HG03460 (cell line): Measurements from ENCODE around the gene TNN.
"Not testable (repeated sequence)": the region's sequence is repeated elsewhere in the genome, so short reads cannot be mapped to it uniquely, and the experiment has no call there.

Experiments
- ATAC-seq: cut with Tn5 transposase; IDR thresholded peaks from one replicate; pipeline ENCODE4 v1.9.1; 2021; ENCODE audit not compliant: unreplicated experiment

The TNN gene, protein sequence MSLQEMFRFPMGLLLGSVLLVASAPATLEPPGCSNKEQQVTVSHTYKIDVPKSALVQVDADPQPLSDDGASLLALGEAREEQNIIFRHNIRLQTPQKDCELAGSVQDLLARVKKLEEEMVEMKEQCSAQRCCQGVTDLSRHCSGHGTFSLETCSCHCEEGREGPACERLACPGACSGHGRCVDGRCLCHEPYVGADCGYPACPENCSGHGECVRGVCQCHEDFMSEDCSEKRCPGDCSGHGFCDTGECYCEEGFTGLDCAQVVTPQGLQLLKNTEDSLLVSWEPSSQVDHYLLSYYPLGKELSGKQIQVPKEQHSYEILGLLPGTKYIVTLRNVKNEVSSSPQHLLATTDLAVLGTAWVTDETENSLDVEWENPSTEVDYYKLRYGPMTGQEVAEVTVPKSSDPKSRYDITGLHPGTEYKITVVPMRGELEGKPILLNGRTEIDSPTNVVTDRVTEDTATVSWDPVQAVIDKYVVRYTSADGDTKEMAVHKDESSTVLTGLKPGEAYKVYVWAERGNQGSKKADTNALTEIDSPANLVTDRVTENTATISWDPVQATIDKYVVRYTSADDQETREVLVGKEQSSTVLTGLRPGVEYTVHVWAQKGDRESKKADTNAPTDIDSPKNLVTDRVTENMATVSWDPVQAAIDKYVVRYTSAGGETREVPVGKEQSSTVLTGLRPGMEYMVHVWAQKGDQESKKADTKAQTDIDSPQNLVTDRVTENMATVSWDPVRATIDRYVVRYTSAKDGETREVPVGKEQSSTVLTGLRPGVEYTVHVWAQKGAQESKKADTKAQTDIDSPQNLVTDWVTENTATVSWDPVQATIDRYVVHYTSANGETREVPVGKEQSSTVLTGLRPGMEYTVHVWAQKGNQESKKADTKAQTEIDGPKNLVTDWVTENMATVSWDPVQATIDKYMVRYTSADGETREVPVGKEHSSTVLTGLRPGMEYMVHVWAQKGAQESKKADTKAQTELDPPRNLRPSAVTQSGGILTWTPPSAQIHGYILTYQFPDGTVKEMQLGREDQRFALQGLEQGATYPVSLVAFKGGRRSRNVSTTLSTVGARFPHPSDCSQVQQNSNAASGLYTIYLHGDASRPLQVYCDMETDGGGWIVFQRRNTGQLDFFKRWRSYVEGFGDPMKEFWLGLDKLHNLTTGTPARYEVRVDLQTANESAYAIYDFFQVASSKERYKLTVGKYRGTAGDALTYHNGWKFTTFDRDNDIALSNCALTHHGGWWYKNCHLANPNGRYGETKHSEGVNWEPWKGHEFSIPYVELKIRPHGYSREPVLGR (N-terminal part only)

GRCh38 chr1:175067362-175068106, at the start of gene TNN:
Gene TNN (plus strand): TSS chr1:175067833. CDS start chr1:175077419, 9,586 bp downstream.
- no peak for ATAC-seq

DNA sequence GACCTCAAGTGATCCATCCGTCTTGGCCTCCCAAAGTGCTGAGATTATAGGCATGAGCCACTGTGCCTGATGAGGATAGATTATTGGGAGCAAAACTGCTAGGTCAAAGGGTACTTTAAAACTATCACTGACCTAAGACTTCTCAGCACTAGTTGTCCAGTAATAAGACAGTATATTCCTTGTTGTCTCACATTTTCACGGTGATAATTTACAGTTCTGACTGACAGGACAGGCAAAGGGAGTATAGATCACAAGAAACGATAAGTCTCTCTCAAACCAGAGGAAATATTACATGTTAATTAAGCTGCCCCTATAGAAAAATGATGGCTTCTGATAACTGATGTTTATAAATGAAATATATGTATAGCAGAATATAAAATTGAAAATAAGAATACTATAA, 48.1 kb upstream of the TNN start:
- no peak for ATAC-seq

GRCh38 chr1:175023043-175023921, 44.4 kb upstream of the TNN start, which contains the start of gene MRPS14:
Gene MRPS14 (minus strand): TSS chr1:175023425. CDS start chr1:175023408, 17 bp downstream.
- ATAC-seq = peak; percentile 90

DNA sequence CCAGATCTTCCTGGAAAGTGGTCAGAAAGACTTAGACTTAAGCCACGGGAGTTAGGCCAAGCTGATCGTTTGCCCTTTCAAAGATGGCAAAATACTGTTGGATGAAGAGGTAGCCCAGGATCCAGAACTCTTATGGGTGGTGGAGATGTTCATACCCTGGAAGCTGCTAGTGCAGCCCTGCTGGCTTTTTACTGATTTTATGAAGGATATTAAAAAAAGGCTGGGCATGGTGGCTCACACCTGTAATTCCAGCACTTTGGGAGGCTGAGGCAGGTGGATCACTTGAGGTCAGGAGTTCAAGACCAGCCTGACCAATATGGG, 43.8 kb upstream of the TNN start:
- peak; percentile 3 for ATAC-seq

- no peak for ATAC-seq
Measured at GRCh38 chr1:175024773-175025172, 42.9 kb upstream of the TNN start.

DNA sequence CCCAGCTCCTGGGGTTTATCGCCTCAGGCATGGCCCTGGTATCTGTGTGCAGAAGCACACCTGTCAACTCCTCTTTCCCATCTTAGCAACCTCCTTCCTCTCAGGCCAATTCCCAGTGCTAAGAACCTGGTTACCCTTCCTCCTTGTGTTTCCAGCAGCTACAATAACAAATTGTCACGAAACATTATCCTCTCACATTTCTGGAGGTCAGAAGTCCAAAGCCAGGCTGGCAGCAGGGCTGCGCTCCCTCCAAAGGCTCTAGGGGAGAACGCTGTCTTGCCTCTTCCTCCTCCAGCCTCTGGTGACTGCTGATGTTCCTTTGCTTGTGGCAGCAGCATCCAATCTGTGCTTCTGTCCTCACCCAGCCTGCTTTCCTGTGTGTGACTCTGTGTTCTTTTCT, 33.7 kb upstream of the TNN start:
- ATAC-seq = no peak

GRCh38 chr1:175034775-175035174, 32.9 kb upstream of the TNN start:
- no peak for ATAC-seq

GRCh38 chr1:175035865-175036264, 31.8 kb upstream of the TNN start:
- ATAC-seq = no peak

DNA sequence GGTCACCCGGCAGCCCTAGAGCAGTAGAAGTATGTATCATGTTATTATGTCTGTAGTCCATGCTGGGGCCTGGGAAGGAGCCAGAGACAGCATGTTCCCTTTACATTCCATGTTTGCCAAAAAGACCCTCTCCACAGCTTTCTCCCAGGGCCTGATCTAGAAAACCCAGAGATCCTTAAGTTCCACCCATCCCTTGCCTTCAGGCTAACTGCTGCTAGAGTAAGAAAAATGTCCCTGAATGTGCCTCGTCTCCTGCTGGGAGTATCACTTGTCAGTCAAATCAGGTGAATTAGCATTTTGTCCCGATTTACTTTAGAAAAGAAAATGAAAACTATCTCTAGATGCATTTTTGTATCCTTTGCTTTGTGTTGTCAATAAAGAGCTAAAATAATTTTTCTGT, 31.2 kb upstream of the TNN start:
- ATAC-seq = no peak

- no peak for ATAC-seq
Measured at GRCh38 chr1:175037416-175037815, 30.2 kb upstream of the TNN start.

- no peak for ATAC-seq
Measured at GRCh38 chr1:175040324-175040879, 27.2 kb upstream of the TNN start.

DNA sequence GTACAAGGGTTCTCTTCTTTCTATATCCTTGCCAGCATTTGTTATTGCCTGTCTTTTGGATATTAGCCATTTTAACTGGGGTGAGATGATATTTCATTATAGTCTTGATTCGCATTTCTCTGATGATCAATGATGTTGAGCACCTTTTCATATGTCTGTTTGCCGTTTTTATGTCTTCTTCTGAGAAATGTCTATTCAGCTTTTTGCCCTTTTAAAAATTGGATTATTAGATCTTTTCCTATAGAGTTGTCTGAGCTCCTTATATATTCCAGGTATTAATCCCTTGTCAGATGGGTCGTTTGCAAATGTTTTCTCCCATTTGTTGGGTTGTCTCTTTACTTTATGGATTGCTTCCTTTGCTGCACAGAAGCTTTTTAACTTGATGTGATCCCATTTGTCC, 25.0 kb upstream of the TNN start:
- ATAC-seq = no peak

GRCh38 chr1:175043824-175044223, 23.8 kb upstream of the TNN start:
- no peak for ATAC-seq

DNA sequence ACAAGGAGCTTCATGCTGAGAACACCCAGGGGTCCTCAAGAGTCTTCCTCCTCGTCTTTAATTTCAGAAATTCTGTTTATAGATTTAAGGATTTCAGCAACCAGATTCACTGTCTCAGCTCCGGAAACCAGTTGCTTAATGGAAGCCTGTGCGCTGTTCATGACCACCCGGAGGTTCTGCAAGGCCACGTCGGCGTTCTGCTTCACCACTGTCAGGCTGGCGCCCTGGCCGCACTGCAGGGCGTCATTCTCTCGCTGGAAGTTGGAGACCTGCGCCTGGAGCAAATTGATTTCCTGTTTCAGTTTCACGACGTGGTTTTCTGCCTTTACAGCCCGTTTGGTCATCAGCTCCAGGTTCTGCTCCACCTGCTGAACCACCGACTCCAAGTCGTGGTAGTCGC, 23.0 kb upstream of the TNN start:
- not testable (repeated sequence) for ATAC-seq

DNA sequence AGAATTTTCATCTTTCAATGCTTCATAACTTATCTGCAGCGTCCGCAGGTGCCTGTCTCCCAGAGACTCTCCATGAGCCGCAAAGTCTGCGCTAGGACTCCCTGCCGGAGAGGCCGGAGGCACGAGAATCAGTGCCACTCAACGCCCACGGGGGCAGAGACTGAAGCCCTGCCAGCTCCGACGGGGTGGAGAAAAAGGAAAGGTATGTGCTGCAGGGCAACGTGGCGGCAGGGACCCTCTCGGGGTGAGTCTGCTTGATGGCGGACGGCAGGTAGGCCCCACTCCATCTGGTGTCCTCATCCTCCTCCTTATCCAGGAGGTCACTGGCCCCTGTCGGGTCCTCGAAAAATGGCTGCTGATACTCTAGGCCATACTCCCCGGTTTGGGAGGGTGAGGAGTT, 22.5 kb upstream of the TNN start:
- no peak for ATAC-seq

DNA sequence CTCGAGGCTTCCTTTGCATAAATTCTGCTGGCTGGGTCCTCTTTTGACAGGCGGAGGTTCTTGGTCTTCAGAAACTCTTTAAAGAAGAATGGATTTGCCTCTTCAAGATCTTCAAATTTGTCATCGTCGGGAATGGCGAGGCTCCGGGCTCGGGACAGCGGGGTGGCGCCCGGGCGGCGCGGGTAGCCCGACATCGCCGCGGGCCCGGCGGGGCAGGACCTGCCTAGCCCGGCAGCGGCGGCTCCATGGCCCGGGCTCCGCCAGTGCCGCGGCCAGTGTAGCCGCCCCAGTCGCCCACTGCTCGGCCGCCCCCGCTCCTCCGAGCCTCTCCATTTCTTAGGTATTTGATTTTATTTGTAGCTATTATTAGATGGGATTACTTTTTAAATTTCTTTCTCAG, 22.1 kb upstream of the TNN start:
- ATAC-seq = no peak

GRCh38 chr1:175050992-175051391, 16.6 kb upstream of the TNN start:
- no peak for ATAC-seq

DNA sequence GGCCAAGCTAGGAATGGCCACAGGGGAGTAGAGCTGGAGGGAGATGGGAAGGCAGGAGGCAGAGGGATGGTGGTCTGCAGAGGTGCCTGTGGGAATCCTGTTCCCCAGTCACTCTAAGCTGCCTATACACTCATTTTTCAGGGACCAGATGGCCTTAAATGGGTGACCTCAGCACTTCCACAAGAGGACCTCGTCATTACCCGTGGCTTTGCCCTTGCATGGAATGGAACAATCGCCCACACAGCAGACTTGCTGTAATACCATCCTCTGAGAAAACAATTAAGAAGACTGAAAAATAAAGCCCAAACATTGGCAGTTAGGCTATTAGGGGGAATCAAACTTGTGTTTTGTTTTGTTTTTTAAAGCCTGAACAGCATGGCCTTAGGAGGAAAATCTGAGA, 12.9 kb upstream of the TNN start:
- no peak for ATAC-seq

- no peak for ATAC-seq
Measured at GRCh38 chr1:175062339-175062738, 5.3 kb upstream of the TNN start.
